NCI-H2081 treated with DMSO at 0.1 percent for 48 hours (cell line): ENCODE results near the gene CD93.

Source experiments
- DNase-seq: peaks from one replicate; lab custom pipeline; 2025; lab: John Stamatoyannopoulos, UW

CD93 gene

DNA sequence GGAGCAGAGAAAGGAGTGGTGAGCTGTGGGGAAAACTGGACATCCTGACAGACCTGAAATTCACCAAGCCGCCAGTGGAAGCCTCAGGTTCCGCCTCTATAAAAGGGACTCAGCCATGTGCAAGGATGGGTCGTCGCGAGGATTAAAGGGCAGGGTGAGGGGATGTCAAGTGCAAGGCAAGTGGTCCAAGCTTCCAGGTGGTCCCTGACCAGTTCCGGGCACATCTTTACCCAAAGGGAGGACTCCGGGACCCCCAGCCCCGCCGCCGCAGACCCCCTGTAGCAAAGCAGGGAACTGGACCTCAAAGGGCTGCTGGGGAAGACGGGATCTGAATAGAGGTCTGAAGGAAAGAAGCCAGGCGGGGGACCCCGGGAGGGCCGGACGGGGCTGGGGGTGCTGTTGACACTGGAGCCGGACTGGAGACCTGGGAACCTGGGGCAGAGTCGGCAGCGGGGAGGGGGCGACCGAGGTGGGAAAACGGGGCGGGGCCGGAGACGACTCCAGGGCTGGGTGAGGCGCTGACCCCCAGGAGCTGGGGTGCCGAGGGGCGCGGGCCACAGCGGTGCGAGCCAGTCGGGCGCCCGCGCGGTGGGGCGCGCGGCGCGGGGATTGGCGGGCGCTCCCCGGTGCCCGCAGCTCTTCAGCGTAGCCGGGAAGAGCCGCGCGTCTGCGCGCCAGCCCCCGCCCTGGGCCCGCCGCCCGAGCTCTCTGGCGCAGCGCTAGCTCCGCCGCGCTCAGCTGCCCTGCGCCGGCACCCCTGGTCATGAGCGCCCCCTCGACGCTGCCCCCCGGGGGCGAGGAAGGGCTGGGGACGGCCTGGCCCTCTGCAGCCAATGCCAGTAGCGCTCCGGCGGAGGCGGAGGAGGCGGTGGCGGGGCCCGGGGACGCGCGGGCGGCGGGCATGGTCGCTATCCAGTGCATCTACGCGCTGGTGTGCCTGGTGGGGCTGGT, 51.1 kb downstream of the CD93 start, which contains the start of gene SSTR4:
SSTR4 (plus strand) TSS at position 592 of the 951 bp plus-strand sequence; CDS start at position 764, 172 bp downstream.
- DNase-seq, result no peak

DNA sequence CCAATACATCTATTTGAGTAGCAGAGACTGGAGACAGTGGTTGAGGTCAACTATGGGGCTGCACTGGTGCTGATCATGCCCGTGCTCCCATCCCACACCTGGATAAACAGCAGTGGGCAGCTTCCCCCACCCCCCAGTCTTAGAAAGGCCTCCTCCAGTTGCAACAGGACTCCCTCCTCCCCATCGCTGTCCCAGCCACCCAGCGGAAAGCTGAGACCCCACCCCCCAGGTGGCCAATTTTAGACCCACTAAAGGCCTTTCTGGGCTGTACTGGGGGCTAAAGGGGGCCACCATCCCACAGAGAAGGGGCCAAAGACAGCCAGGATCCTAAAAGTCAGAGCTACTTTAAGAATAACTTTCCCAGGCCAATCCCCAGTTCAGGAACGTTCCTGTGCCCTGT, 52.2 kb downstream of the CD93 start:
- DNase-seq, result no peak

DNA sequence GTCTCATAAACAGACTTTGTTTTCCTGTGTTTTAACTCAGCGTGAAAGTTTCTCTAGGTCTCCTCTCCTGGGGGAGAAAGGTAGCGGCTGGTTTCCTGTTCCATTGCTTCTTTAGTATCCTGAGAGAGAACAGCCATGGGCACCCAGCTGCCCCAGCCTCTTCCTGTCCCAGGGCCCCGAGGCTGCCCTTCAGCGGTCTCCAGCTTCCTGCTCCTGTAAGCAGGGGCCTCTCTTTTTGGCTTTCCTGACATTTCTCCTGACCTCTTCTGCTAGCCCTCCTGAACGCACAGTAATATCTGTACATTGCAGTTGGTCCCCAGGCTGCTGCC, 53.4 kb downstream of the CD93 start:
- DNase-seq, result no peak

- no peak for DNase-seq
Measured at GRCh38 chr20:23032056-23032749, 53.9 kb downstream of the CD93 start.

GRCh38 chr20:23031346-23031745, 54.8 kb downstream of the CD93 start:
- no peak for DNase-seq
